ENCODE results near the gene KLC4. TPM values are rescaled to one million over a fixed set of nuclear protein-coding genes. Genes with fewer than 3 reads are reported as not detected.

The KLC4 gene
- polyA plus RNA-seq, 1 experiment = 16.8 TPM

DNA sequence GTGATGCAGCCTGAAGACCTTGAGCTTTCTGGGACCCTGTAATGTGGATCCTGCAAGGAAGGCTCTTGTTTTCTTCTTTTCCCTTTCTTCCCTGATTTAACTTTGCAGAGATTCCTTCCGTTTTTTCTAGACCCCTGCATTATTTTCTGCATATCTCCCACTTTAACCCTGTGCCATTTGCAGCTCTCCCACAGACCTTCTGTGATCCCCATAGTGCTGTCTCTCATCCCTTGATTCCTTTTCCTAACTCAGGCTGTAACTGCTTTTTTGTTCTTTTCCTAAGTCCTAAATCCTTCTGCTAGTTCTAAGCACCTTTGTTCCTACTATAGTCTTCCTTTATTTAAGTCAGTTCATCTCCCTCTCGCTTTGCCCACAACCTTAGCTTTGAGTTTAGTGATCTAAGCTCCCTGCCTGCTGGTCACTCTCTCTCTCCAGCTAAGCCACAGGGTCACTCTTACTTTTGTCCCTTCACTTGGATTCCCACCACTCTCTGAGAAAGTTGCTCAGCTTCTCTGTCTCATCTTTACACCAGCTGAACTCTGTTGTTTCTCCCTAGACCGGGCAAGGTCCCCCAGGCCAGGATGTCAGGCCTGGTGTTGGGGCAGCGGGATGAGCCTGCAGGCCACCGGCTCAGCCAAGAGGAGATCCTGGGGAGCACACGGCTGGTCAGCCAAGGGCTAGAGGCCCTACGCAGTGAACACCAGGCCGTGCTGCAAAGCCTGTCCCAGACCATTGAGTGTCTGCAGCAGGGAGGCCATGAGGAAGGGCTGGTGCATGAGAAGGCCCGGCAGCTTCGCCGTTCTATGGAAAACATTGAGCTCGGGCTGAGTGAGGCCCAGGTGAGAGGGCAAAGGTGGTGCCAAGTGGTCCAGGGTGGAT, 1.6 kb downstream of the KLC4 start:
- peaks cover 3% of the 10 kb centered on the region; the same call in 1 of the 2 replicates for H3K36me3 ChIP-seq (ENCODE audit: control insufficient read depth, insufficient read depth, low read length)
- DNase-seq (ENCODE audit: low read depth) = no peak
- CTCF ChIA-PET = interaction anchor here (0.6 to 3.7 kb wide), 8 partner anchors 8 to 113 kb away, joined by 3 to 25 read pairs (median 4); no protein-coding TSS in a partner anchor
- no peak for TF ChIP-seq CTCF (IDR thresholded peaks at IDR 0.05; ENCODE audit: insufficient read depth, low read depth, low read length)
- POLR2A ChIA-PET = no interaction called here
- H3K27me3 ChIP-seq (ENCODE audit: control insufficient read depth, insufficient read depth, low read length) = no peaks in the 10 kb centered on the region
- H3K4me3 ChIP-seq (ENCODE audit: low read depth, low read length) = peak overlapping the region; percentile 71; the same call in 1 of the 2 replicates

GRCh38 chr6:43061861-43062260, 2.4 kb downstream of the KLC4 start:
- Histone ChIP-seq H3K36me3 (ENCODE audit: control insufficient read depth, insufficient read depth, low read length) (peaks cover 7% of the 10 kb centered on the region; the same call in 1 of the 2 replicates), H3K4me3 (ENCODE audit: low read depth, low read length) (no peak overlapping the region), H3K27me3 (ENCODE audit: control insufficient read depth, insufficient read depth, low read length) (no peaks in the 10 kb centered on the region)
- CTCF ChIA-PET = interaction anchor here (0.8 to 3.7 kb wide), 2 partner anchors 64 to 81 kb away, joined by 3 to 25 read pairs; no protein-coding TSS in a partner anchor
- DNase-seq (ENCODE audit: low read depth) = no peak
- POLR2A ChIA-PET = no interaction called here
- TF ChIP-seq CTCF (IDR thresholded peaks at IDR 0.05; ENCODE audit: insufficient read depth, low read depth, low read length) = no peak

DNA sequence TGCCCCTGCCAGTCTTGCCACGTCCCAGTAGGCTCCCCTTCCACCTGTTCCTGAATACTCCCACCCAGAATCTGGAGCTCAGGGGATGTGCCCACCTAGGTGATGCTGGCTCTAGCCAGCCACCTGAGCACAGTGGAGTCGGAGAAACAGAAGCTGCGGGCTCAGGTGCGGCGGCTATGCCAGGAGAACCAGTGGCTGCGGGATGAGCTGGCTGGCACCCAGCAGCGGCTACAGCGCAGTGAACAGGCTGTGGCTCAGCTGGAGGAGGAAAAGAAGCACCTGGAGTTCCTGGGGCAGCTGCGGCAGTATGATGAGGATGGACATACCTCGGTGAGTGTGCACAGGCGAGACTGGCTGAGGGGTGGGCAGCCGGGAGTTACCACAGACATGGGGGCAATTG, 3.4 kb downstream of the KLC4 start:
- ChIA-PET CTCF (interaction anchor here (0.6 to 3.7 kb wide), 4 partner anchors 10 to 274 kb away, joined by 3 to 23 read pairs (median 4); no protein-coding TSS in a partner anchor), POLR2A (no interaction called here)
- peaks cover 7% of the 10 kb centered on the region; the same call in 1 of the 2 replicates for H3K36me3 ChIP-seq (ENCODE audit: control insufficient read depth, insufficient read depth, low read length)
- DNase-seq (ENCODE audit: low read depth) = no peak
- no peaks in the 10 kb centered on the region for H3K27me3 ChIP-seq (ENCODE audit: control insufficient read depth, insufficient read depth, low read length)
- no peak overlapping the region for H3K4me3 ChIP-seq (ENCODE audit: low read depth, low read length)
- no peak for TF ChIP-seq CTCF (IDR thresholded peaks at IDR 0.05; ENCODE audit: insufficient read depth, low read depth, low read length)

- H3K4me3 ChIP-seq (ENCODE audit: low read depth, low read length) = no peak overlapping the region
- no peaks in the 10 kb centered on the region for H3K27me3 ChIP-seq (ENCODE audit: control insufficient read depth, insufficient read depth, low read length)
- H3K36me3 ChIP-seq (ENCODE audit: control insufficient read depth, insufficient read depth, low read length) = peaks cover 8% of the 10 kb centered on the region; the same call in 1 of the 2 replicates
- DNase-seq (ENCODE audit: low read depth) = no peak
- TF ChIP-seq CTCF (IDR thresholded peaks at IDR 0.05; ENCODE audit: insufficient read depth, low read depth, low read length) = peak; percentile 78
- POLR2A ChIA-PET = no interaction called here
- CTCF ChIA-PET = interaction anchor here (0.6 to 3.8 kb wide), 11 partner anchors 10 to 77 kb away, joined by 3 to 39 read pairs (median 4); no protein-coding TSS in a partner anchor
These were observed 10.7 kb downstream of the KLC4 start for GRCh38 chr6:43070028-43070632.

Data from BJ (cell line).